ENCODE results near the gene SDCCAG8. TPM values are rescaled to one million over a fixed set of nuclear protein-coding genes. Genes with fewer than 3 reads are reported as not detected.

Gene SDCCAG8
- total and polyA plus RNA-seq, 10 donors: 14.8 to 79.3 (median 46.5) TPM

GRCh38 chr1:243343970-243344937 is 88.4 kb downstream of the SDCCAG8 start:
- H3K4me1 ChIP-seq: peaks cover 0 to 16% (median 6%) of the 10 kb centered on the region in 6 donors
- no peak for DNase-seq
- no peak overlapping the region for H3K4me3 ChIP-seq
- no peaks in the 10 kb centered on the region for H3K27me3 ChIP-seq (replicated peaks in 1 of 7)
- WGBS, 5 donors: 56 to 71% (median 66%) methylated on average over 5 of the region's 5 CpGs
- H3K36me3 ChIP-seq: peaks cover 0 to 58% (median 4%) of the 10 kb centered on the region in 6 donors
- no peaks in the 10 kb centered on the region for H3K9me3 ChIP-seq
- intact Hi-C loops (cut with DNase I; ENCODE audit: low total_unique reads): loop anchor here (2.0 to 5.0 kb wide), 2 partner anchors 403 to 929 kb away; no protein-coding TSS in a partner anchor
- peak overlapping the region in 2 of 8 donors; percentile 23 to 24 for H3K27ac ChIP-seq
- TF ChIP-seq, protein P1, sequence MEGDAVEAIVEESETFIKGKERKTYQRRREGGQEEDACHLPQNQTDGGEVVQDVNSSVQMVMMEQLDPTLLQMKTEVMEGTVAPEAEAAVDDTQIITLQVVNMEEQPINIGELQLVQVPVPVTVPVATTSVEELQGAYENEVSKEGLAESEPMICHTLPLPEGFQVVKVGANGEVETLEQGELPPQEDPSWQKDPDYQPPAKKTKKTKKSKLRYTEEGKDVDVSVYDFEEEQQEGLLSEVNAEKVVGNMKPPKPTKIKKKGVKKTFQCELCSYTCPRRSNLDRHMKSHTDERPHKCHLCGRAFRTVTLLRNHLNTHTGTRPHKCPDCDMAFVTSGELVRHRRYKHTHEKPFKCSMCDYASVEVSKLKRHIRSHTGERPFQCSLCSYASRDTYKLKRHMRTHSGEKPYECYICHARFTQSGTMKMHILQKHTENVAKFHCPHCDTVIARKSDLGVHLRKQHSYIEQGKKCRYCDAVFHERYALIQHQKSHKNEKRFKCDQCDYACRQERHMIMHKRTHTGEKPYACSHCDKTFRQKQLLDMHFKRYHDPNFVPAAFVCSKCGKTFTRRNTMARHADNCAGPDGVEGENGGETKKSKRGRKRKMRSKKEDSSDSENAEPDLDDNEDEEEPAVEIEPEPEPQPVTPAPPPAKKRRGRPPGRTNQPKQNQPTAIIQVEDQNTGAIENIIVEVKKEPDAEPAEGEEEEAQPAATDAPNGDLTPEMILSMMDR (IDR thresholded peaks at IDR 0.05 in 8 of 11, conservative IDR thresholded peaks at IDR 0.05 in 3 of 11): peak; percentile 19 to 73 (median 55)
- TF ChIP-seq POLR2A (IDR thresholded peaks at IDR 0.05): no peak
- TF ChIP-seq POLR2AphosphoS5 (IDR thresholded peaks at IDR 0.05): no peak

DNA sequence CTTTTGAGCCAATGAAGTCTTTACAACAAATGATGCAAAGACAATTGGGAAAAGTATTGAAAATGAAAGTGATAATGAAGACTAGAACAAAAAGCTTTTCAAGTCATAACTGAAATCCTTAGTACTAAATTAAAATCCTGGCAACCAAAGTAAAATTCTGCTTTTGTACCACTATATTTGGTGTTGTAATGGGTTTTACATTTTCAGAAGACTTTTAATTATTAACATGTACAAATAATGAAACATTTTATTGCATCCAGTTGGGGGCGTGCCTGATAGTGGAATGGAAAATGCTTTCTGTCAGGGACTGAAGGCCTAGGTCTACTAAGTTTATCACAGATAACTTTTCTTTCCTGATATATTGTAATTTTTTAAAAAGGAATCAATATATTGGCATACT is 89.4 kb downstream of the SDCCAG8 start:
- intact Hi-C loops (cut with DNase I; ENCODE audit: low total_unique reads): loop anchor here (2.0 kb wide), 1 partner anchor 928 kb away; no protein-coding TSS in a partner anchor
- Histone ChIP-seq H3K4me3 (no peak overlapping the region), H3K36me3 (peaks cover 0 to 54% (median 4%) of the 10 kb centered on the region in 6 donors), H3K4me1 (peaks cover 0 to 16% (median 6%) of the 10 kb centered on the region in 6 donors), H3K27me3 (replicated peaks in 1 of 7) (no peaks in the 10 kb centered on the region), H3K9me3 (no peaks in the 10 kb centered on the region), H3K27ac (peak overlapping the region in 4 of 8 donors; percentile 6 to 24 (median 16))
- no peak for TF ChIP-seq POLR2AphosphoS5 (IDR thresholded peaks at IDR 0.05)
- TF ChIP-seq, protein P1 (IDR thresholded peaks at IDR 0.05 in 8 of 11, conservative IDR thresholded peaks at IDR 0.05 in 3 of 11): no peak
- TF ChIP-seq POLR2A (IDR thresholded peaks at IDR 0.05): no peak
- 68 to 84% (median 76%) methylated on average over 1 of the region's 1 CpG for WGBS, 5 donors
- DNase-seq: no peak

GRCh38 chr1:243346016-243346415 is 90.2 kb downstream of the SDCCAG8 start:
- DNase-seq: no peak
- Histone ChIP-seq H3K9me3 (no peaks in the 10 kb centered on the region), H3K27me3 (replicated peaks in 1 of 7) (no peaks in the 10 kb centered on the region), H3K4me3 (no peak overlapping the region), H3K36me3 (peaks cover 0 to 53% (median 5%) of the 10 kb centered on the region in 6 donors), H3K27ac (no peak overlapping the region), H3K4me1 (peaks cover 0 to 16% (median 6%) of the 10 kb centered on the region in 6 donors)
- WGBS, 5 donors: 83 to 84% (median 84%) methylated on average over 3 of the region's 3 CpGs
- TF ChIP-seq, protein P1 (IDR thresholded peaks at IDR 0.05 in 8 of 11, conservative IDR thresholded peaks at IDR 0.05 in 3 of 11): no peak
- TF ChIP-seq POLR2AphosphoS5 (IDR thresholded peaks at IDR 0.05) (no peak), POLR2A (IDR thresholded peaks at IDR 0.05) (no peak)
- intact Hi-C loops (cut with DNase I; ENCODE audit: low total_unique reads): no loop called here

- Histone ChIP-seq H3K9me3 (no peaks in the 10 kb centered on the region), H3K27me3 (replicated peaks in 1 of 7) (no peaks in the 10 kb centered on the region), H3K4me3 (no peak overlapping the region), H3K36me3 (peaks cover 0 to 53% (median 6%) of the 10 kb centered on the region in 6 donors), H3K27ac (no peak overlapping the region), H3K4me1 (peaks cover 0 to 16% (median 6%) of the 10 kb centered on the region in 6 donors)
- intact Hi-C loops (cut with DNase I; ENCODE audit: low total_unique reads): no loop called here
- TF ChIP-seq, protein P1 (IDR thresholded peaks at IDR 0.05 in 8 of 11, conservative IDR thresholded peaks at IDR 0.05 in 3 of 11): no peak
- TF ChIP-seq POLR2A (IDR thresholded peaks at IDR 0.05): no peak
- no peak for TF ChIP-seq POLR2AphosphoS5 (IDR thresholded peaks at IDR 0.05)
- no peak for DNase-seq
- WGBS, 5 donors: 92 to 99% (median 94%) methylated on average over 3 of the region's 3 CpGs
Measured at GRCh38 chr1:243346468-243346867, 90.6 kb downstream of the SDCCAG8 start.

All from spleen (tissue), 11 donors.